Naive B cell (primary cell): ENCODE measurements around the gene OR2AT4. TPM values are rescaled to one million over a fixed set of nuclear protein-coding genes. Genes with fewer than 3 reads are reported as not detected.
"Not testable (repeated sequence)": the region's sequence is repeated elsewhere in the genome, so short reads cannot be mapped to it uniquely, and the experiment has no call there.

Experiments
- ATAC-seq, 2 donors: fragments of 150-1000 bp; cut with Tn5 transposase; 2 replicates each; pipeline ENCODE4 v1.10.0; 2021; ENCODE audit warnings: low read depth in 2 of 2, mild to moderate bottlenecking in 2 of 2, moderate library complexity in 2 of 2
- DNase-seq: peaks from one replicate; pipeline ENCODE4 v3.0.0; 2022
- H3K27ac Mint-ChIP-seq, 6 donors: one replicate each; pipeline ENCODE4 v1.8.0; 2020 to 2022; ENCODE audit warnings: mild to moderate bottlenecking in 6 of 6, mixed read lengths in 6 of 6, moderate library complexity in 5 of 6, inconsistent platforms in 2 of 6
- H3K27me3 Mint-ChIP-seq, 3 donors: one replicate each; pipeline ENCODE4 v1.8.0; 2021 to 2022; ENCODE audit warnings: mixed read lengths in 3 of 3, mild to moderate bottlenecking in 1 of 3
- H3K36me3 Mint-ChIP-seq, 2 donors: one replicate each; pipeline ENCODE4 v1.8.0; 2020 to 2022; ENCODE audit warnings: mixed read lengths in 2 of 2, inconsistent platforms in 1 of 2, mild to moderate bottlenecking in 1 of 2
- H3K4me1 Mint-ChIP-seq, 3 donors: one replicate each; pipeline ENCODE4 v1.8.0; 2020 to 2022; ENCODE audit warnings: mixed read lengths in 3 of 3, inconsistent platforms in 1 of 3, mild to moderate bottlenecking in 1 of 3, moderate library complexity in 1 of 3
- H3K4me3 Mint-ChIP-seq, 8 donors: one replicate each; pipeline ENCODE4 v1.8.0; 2020 to 2022; ENCODE audit warnings: mild to moderate bottlenecking in 8 of 8, mixed read lengths in 8 of 8, moderate library complexity in 8 of 8, inconsistent platforms in 2 of 8
- H3K9me3 Mint-ChIP-seq, 7 donors: one replicate each; pipeline ENCODE4 v1.8.0; 2020 to 2022; ENCODE audit warnings: mixed read lengths in 7 of 7, mild to moderate bottlenecking in 5 of 7, inconsistent platforms in 2 of 7, moderate library complexity in 1 of 7
- polyA plus RNA-seq, 6 donors: library from polyadenylated mRNA; unstranded; fragments of 300-500 nt; fragmentation: Illumina TruSeq; gene quantifications; one replicate each; pipeline ENCODE4 v1.2.3, GENCODE V29; 2021; ENCODE audit warnings: low read depth in 6 of 6

The OR2AT4 gene
- polyA plus RNA-seq, 6 donors from 2014 or later: not detected

GRCh38 chr11:75126564-75126963, 29.9 kb upstream of the OR2AT4 start:
- peaks cover 6 to 8% of the 10 kb centered on the region in 2 donors for H3K36me3 Mint-ChIP-seq
- peaks cover 0 to 7% (median 4%) of the 10 kb centered on the region in 7 donors for H3K9me3 Mint-ChIP-seq
- ATAC-seq: no peak
- DNase-seq: no peak
- no peak overlapping the region for H3K4me3 Mint-ChIP-seq
- no peaks in the 10 kb centered on the region for H3K4me1 Mint-ChIP-seq
- no peak overlapping the region for H3K27ac Mint-ChIP-seq
- H3K27me3 Mint-ChIP-seq: peaks cover 13 to 33% (median 18%) of the 10 kb centered on the region in 3 donors

GRCh38 chr11:75118577-75118976, 21.9 kb upstream of the OR2AT4 start:
- H3K4me3 Mint-ChIP-seq: no peak overlapping the region
- no peak for ATAC-seq
- H3K4me1 Mint-ChIP-seq: no peaks in the 10 kb centered on the region
- peaks cover 10 to 50% (median 24%) of the 10 kb centered on the region in 7 donors for H3K9me3 Mint-ChIP-seq
- no peak overlapping the region for H3K27ac Mint-ChIP-seq
- peaks cover 29 to 44% (median 38%) of the 10 kb centered on the region in 3 donors for H3K27me3 Mint-ChIP-seq
- DNase-seq: no peak
- H3K36me3 Mint-ChIP-seq: peaks cover 5 to 13% of the 10 kb centered on the region in 2 donors

- no peak for DNase-seq
- Mint-ChIP-seq H3K27ac (no peak overlapping the region), H3K4me3 (no peak overlapping the region), H3K36me3 (peaks cover 12 to 30% of the 10 kb centered on the region in 2 donors), H3K9me3 (peaks cover 10 to 78% (median 45%) of the 10 kb centered on the region in 7 donors), H3K4me1 (no peaks in the 10 kb centered on the region), H3K27me3 (peaks cover 37 to 52% (median 38%) of the 10 kb centered on the region in 3 donors)
- ATAC-seq: no peak
Measured at GRCh38 chr11:75114465-75114864, 17.8 kb upstream of the OR2AT4 start.

DNA sequence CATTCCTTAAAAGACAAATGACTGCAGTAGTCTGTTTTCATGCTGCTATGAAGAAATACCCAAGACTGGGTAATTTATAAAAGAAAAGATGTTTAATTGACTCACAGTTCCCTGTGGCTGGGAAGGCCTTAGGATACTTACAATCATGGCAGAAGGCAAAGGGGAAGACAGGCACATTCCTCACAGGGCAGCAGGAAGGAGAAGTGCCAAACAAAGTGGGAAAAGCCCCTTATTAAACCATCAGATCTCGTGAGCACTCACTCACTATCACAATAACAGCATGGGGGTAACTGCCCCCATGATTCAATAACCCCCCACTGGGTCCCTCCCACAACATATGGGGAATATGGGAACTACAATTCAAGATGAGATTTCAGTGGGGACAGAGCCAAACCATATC, 16.4 kb upstream of the OR2AT4 start:
- Mint-ChIP-seq H3K27ac (no peak overlapping the region), H3K9me3 (peaks cover 10 to 64% (median 38%) of the 10 kb centered on the region in 7 donors), H3K4me3 (no peak overlapping the region)

GRCh38 chr11:75112200-75112599, 15.5 kb upstream of the OR2AT4 start:
- peaks cover 10 to 59% (median 38%) of the 10 kb centered on the region in 7 donors for H3K9me3 Mint-ChIP-seq
- H3K36me3 Mint-ChIP-seq: peaks cover 12 to 30% of the 10 kb centered on the region in 2 donors
- H3K4me1 Mint-ChIP-seq: no peaks in the 10 kb centered on the region
- H3K4me3 Mint-ChIP-seq: no peak overlapping the region
- peaks cover 28 to 56% (median 34%) of the 10 kb centered on the region in 3 donors for H3K27me3 Mint-ChIP-seq
- ATAC-seq (no peak), DNase-seq (no peak)
- H3K27ac Mint-ChIP-seq: no peak overlapping the region

More for the DNA sequence above, 16.4 kb upstream of the OR2AT4 start:
- H3K4me1 Mint-ChIP-seq: no peaks in the 10 kb centered on the region
- peaks cover 32 to 49% (median 37%) of the 10 kb centered on the region in 3 donors for H3K27me3 Mint-ChIP-seq
- H3K36me3 Mint-ChIP-seq: peaks cover 12 to 30% of the 10 kb centered on the region in 2 donors
- DNase-seq (no peak), ATAC-seq (no peak)

GRCh38 chr11:75107187-75107586, 10.5 kb upstream of the OR2AT4 start:
- H3K4me3 Mint-ChIP-seq: no peak overlapping the region
- peaks cover 26 to 45% (median 31%) of the 10 kb centered on the region in 3 donors for H3K27me3 Mint-ChIP-seq
- peaks cover 0 to 23% (median 12%) of the 10 kb centered on the region in 7 donors for H3K9me3 Mint-ChIP-seq
- DNase-seq: no peak
- H3K27ac Mint-ChIP-seq: no peak overlapping the region
- ATAC-seq: no peak
- H3K4me1 Mint-ChIP-seq: no peaks in the 10 kb centered on the region
- peaks cover 4 to 6% of the 10 kb centered on the region in 2 donors for H3K36me3 Mint-ChIP-seq

DNA sequence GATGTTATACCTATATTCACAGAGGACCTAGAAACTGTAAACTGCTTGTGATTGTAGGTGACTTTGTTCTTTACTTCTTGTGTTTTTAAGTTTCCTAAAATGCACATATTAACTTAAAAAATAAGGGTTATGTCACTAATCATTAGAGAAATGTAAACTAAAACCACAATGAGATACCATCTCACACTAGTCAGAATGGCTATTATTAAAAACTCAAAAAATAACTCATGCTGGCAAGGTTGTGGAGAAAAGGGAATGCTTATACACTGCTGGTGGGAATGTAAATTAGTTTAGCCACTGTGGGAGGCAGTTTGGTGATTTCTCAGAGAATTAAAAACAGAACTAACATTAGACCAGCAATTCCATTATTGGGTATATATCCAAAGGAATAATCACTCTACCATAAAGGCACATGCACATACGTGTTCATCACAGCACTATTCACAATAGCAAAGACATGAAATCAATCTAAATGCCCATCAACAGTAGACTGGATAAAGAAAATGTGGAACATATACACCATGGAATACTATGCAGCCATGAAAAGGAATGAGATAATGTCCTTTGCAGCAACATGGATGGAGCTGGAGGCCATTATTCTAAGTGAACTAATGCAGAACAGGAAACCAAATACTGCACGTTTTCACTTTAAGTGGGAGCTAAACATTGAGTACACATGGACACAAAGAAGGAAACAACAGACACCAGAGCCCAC, 9.4 kb upstream of the OR2AT4 start:
- not testable (repeated sequence) for H3K36me3 Mint-ChIP-seq, H3K4me3 Mint-ChIP-seq, H3K4me1 Mint-ChIP-seq, DNase-seq, ATAC-seq, H3K27ac Mint-ChIP-seq
- Mint-ChIP-seq H3K9me3 (peaks cover 0 to 15% (median 6%) of the 10 kb centered on the region in 7 donors), H3K27me3 (peaks cover 32 to 50% (median 38%) of the 10 kb centered on the region in 3 donors)

GRCh38 chr11:75105462-75105925, 8.8 kb upstream of the OR2AT4 start:
- no peak for ATAC-seq
- Mint-ChIP-seq H3K4me1 (no peaks in the 10 kb centered on the region), H3K4me3 (no peak overlapping the region), H3K36me3 (no peaks in the 10 kb centered on the region), H3K27me3 (peaks cover 38 to 55% (median 43%) of the 10 kb centered on the region in 3 donors), H3K27ac (no peak overlapping the region), H3K9me3 (peaks cover 0 to 12% (median 0%) of the 10 kb centered on the region in 7 donors)
- DNase-seq: no peak

- no peak overlapping the region for H3K4me3 Mint-ChIP-seq
- no peaks in the 10 kb centered on the region for H3K36me3 Mint-ChIP-seq
- DNase-seq (no peak), ATAC-seq (no peak)
- no peak overlapping the region for H3K27ac Mint-ChIP-seq
- H3K9me3 Mint-ChIP-seq: peaks cover 0 to 14% (median 0%) of the 10 kb centered on the region in 7 donors
- no peaks in the 10 kb centered on the region for H3K4me1 Mint-ChIP-seq
- peaks cover 37 to 54% (median 53%) of the 10 kb centered on the region in 3 donors for H3K27me3 Mint-ChIP-seq
Measured at GRCh38 chr11:75103380-75104026, 6.8 kb upstream of the OR2AT4 start.

DNA sequence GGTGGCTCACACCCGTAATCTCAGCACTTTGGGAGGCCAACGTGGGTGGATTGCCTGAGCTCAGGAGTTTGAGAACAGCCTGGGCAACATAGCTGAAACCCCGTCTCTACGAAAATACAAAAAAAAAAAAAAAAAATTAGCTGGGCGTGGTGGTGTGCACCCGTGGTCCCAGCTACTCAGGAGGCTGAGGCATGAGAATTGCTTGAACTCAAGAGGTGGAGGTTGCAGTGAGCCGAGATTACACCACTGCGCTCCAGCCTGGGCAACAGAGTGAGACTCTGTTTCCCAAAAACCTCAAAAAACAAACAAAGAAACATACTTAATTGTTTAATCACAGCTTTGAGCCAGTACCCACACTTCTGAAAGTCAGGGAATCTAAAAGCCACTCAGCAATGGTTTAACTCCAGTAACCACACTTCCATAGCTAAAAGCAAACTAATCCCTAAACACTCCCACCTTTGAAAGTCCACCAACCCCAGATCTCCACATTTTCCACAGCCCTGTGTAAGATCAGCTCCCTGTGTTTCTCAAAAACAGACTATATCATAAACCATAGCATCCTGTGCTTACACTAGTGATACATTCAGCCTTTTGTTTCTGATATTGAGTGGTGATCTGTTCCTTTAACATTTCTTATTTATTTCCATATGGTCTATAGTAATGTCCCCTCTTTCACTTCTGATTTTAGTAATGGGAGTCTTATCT, 4.9 kb upstream of the OR2AT4 start:
- peaks cover 0 to 14% (median 0%) of the 10 kb centered on the region in 7 donors for H3K9me3 Mint-ChIP-seq
- peaks cover 37 to 63% (median 46%) of the 10 kb centered on the region in 3 donors for H3K27me3 Mint-ChIP-seq
- H3K4me3 Mint-ChIP-seq: no peak overlapping the region
- no peak for DNase-seq
- no peak for ATAC-seq
- no peaks in the 10 kb centered on the region for H3K36me3 Mint-ChIP-seq
- H3K4me1 Mint-ChIP-seq: no peaks in the 10 kb centered on the region
- no peak overlapping the region for H3K27ac Mint-ChIP-seq

GRCh38 chr11:75100314-75100713, 3.6 kb upstream of the OR2AT4 start:
- ATAC-seq: peak; percentile 21 to 32
- DNase-seq: no peak
- H3K4me1 Mint-ChIP-seq: no peaks in the 10 kb centered on the region
- H3K27me3 Mint-ChIP-seq: peaks cover 34 to 59% (median 48%) of the 10 kb centered on the region in 3 donors
- H3K27ac Mint-ChIP-seq: no peak overlapping the region
- H3K4me3 Mint-ChIP-seq: no peak overlapping the region
- H3K36me3 Mint-ChIP-seq: no peaks in the 10 kb centered on the region
- H3K9me3 Mint-ChIP-seq: peaks cover 0 to 5% (median 0%) of the 10 kb centered on the region in 7 donors

DNA sequence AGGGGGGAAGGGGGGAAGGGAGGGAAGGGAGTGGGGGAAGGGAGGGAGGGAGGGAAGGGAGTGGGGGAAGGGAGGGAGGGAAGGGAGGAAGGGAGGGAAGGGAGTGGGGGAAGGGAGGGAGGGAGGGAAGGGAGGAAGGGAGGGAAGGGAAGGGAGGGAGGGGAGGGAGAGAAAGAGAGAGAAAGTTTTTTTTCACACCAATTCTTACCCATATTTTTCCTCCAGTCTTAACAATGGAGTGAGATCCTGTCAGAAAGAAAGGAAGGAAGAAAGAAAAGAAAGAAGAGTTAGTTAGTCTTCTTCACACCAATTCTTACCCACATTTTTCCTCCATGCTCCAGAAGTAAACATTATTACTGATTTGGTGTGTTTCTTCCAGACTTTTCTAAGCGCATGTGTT, 3.0 kb upstream of the OR2AT4 start:
- DNase-seq (no peak), ATAC-seq (no peak)
- H3K9me3 Mint-ChIP-seq: peaks cover 0 to 5% (median 0%) of the 10 kb centered on the region in 7 donors
- H3K27ac Mint-ChIP-seq: no peak overlapping the region
- peaks cover 38 to 64% (median 47%) of the 10 kb centered on the region in 3 donors for H3K27me3 Mint-ChIP-seq
- H3K4me3 Mint-ChIP-seq: no peak overlapping the region
- H3K4me1 Mint-ChIP-seq: no peaks in the 10 kb centered on the region
- H3K36me3 Mint-ChIP-seq: no peaks in the 10 kb centered on the region

DNA sequence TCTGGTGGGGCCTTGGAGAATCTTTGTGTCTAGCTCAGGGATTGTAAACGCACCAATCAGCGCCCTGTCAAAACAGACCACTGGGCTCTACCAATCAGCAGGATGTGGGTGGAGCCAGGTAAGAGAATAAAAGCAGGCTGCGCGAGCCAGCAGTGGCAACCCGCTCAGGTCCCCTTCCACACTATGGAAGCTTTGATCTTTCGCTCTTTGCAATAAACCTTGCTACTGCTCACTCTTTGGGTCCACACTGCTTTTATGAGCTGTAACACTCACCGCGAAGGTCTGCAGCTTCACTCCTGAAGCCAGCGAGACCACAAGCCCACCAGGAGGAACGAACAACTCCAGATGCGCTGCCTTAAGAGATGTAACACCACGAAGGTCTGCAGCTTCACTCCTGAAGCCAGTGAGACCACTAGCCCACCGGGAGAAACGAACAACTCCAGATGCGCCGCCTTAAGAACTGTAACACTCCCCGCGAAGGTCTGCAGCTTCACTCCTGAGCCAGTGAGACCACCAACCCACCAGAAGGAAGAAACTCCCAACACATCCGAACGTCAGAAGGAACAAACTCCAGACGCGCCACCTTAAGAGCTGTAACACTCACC, 2.3 kb upstream of the OR2AT4 start:
- H3K36me3 Mint-ChIP-seq, H3K27ac Mint-ChIP-seq: not testable (repeated sequence)
- H3K27me3 Mint-ChIP-seq: peaks cover 35 to 58% (median 42%) of the 10 kb centered on the region in 3 donors

More for the DNA sequence above, 2.3 kb upstream of the OR2AT4 start:
- not testable (repeated sequence) for H3K4me1 Mint-ChIP-seq, ATAC-seq, DNase-seq, H3K9me3 Mint-ChIP-seq, H3K4me3 Mint-ChIP-seq
